ENCODE results near the gene PIGU.

GRCh38 chr20:34560614-34561013, 116.3 kb downstream of the PIGU start:
- TF ChIP-seq CTCF (IDR thresholded peaks at IDR 0.05; ENCODE audit: extremely low read depth in 1 of 2, insufficient read depth in 1 of 2, low read depth in 1 of 2, low read length in 2 of 2) (no peak), EZH2 (IDR thresholded peaks at IDR 0.05; ENCODE audit: borderline replicate concordance, low read depth, low read length, severe bottlenecking) (no peak), FOS (IDR thresholded peaks at IDR 0.05; ENCODE audit: borderline replicate concordance, insufficient read depth, low read length) (no peak), MYC (IDR thresholded peaks at IDR 0.05; ENCODE audit: low read depth, low read length) (no peak), POLR2A (IDR thresholded peaks at IDR 0.05; ENCODE audit: low read depth, low read length) (no peak), POLR2AphosphoS5 (IDR thresholded peaks at IDR 0.05; ENCODE audit: insufficient read depth, low read depth, low read length) (no peak), JUN (IDR thresholded peaks at IDR 0.05; ENCODE audit: borderline replicate concordance, insufficient read depth, insufficient read length, low read depth) (no peak), MAX (IDR thresholded peaks at IDR 0.05; ENCODE audit: insufficient read depth, insufficient read length) (no peak), GATA2 (IDR thresholded peaks at IDR 0.05; ENCODE audit: insufficient read depth, insufficient read length, low read depth, low read length) (no peak)

Measured in endothelial cell of umbilical vein (primary cell).